Mesenchymal stem cell (in vitro differentiated cells and primary cell): ENCODE data around the gene ARHGEF17.

Experiments used
- DNase-seq: peaks from one replicate; pipeline ENCODE4 v3.0.0-alpha.2; 2013
- H2AFZ ChIP-seq: one replicate; pipeline ENCODE4 v1.6.1; 2013; ENCODE audit warnings: low read depth, mild to moderate bottlenecking, control low read depth, inconsistent platforms, low read length, moderate library complexity
- H2AK5ac ChIP-seq: 2 replicates; pipeline ENCODE4 v1.6.1; 2013; ENCODE audit warnings: low read length, moderate library complexity, mild to moderate bottlenecking, inconsistent platforms; ENCODE audit not compliant: severe bottlenecking
- H2BK120ac ChIP-seq: one replicate; pipeline ENCODE4 v1.6.1; 2013; ENCODE audit warnings: low read depth, mild to moderate bottlenecking, inconsistent platforms, low read length, moderate library complexity
- H2BK12ac ChIP-seq, 2 experiments: one replicate each; pipeline ENCODE4 v1.6.1; 2013; ENCODE audit warnings: inconsistent platforms in 2 of 2, low read length in 2 of 2, mild to moderate bottlenecking in 2 of 2, moderate library complexity in 2 of 2, control low read depth in 1 of 2
- H2BK15ac ChIP-seq: one replicate; pipeline ENCODE4 v1.6.1; 2013; ENCODE audit warnings: mild to moderate bottlenecking, low read depth, inconsistent platforms; ENCODE audit not compliant: poor library complexity, severe bottlenecking
- H2BK5ac ChIP-seq: 2 replicates; pipeline ENCODE4 v1.6.1; 2013; ENCODE audit warnings: low read depth, mild to moderate bottlenecking, low read length, control low read depth, inconsistent platforms; ENCODE audit not compliant: poor library complexity, severe bottlenecking
- H3K14ac ChIP-seq, 2 experiments: one replicate each; pipeline ENCODE4 v1.6.1; 2013; ENCODE audit warnings: inconsistent platforms in 2 of 2, low read length in 2 of 2, control low read depth in 1 of 2, mild to moderate bottlenecking in 1 of 2, moderate library complexity in 1 of 2
- H3K18ac ChIP-seq, 2 experiments: one replicate each; pipeline ENCODE4 v1.6.1; 2013; ENCODE audit warnings: inconsistent platforms in 2 of 2, low read length in 2 of 2, control low read depth in 1 of 2, low read depth in 1 of 2, mild to moderate bottlenecking in 1 of 2
- H3K23ac ChIP-seq, 2 experiments: one replicate each; pipeline ENCODE4 v1.6.1; 2013; ENCODE audit warnings: inconsistent platforms in 2 of 2, low read length in 2 of 2, mild to moderate bottlenecking in 2 of 2, moderate library complexity in 2 of 2, control low read depth in 1 of 2
- H3K27ac ChIP-seq: 2 replicates; pipeline ENCODE4 v1.5.1; 2013; ENCODE audit warnings: mild to moderate bottlenecking, moderate library complexity, low read length, control low read depth, inconsistent platforms; ENCODE audit not compliant: poor library complexity, severe bottlenecking
- H3K27me3 ChIP-seq, 2 experiments: 2 replicates each; pipeline versions ENCODE4 v1.6.1 to v1.7.0; 2013; ENCODE audit warnings: low read length in 2 of 2, mild to moderate bottlenecking in 2 of 2, moderate library complexity in 2 of 2, control low read depth in 1 of 2, inconsistent platforms in 1 of 2; ENCODE audit not compliant: control insufficient read depth in 1 of 2, insufficient read depth in 1 of 2
- H3K36me3 ChIP-seq, 2 experiments: 2 replicates each; pipeline versions ENCODE4 v1.6.1 to v1.7.0; 2013; ENCODE audit warnings: low read length in 2 of 2, control low read depth in 1 of 2, inconsistent platforms in 1 of 2, low read depth in 1 of 2, mild to moderate bottlenecking in 1 of 2; ENCODE audit not compliant: insufficient read depth in 2 of 2, control insufficient read depth in 1 of 2
- H3K4ac ChIP-seq, 2 experiments: one replicate each; pipeline ENCODE4 v1.6.1; 2013; ENCODE audit warnings: inconsistent platforms in 2 of 2, low read length in 2 of 2, mild to moderate bottlenecking in 2 of 2, moderate library complexity in 2 of 2, control low read depth in 1 of 2, low read depth in 1 of 2
- H3K4me1 ChIP-seq: 2 replicates; pipeline ENCODE4 v1.6.1; 2013; ENCODE audit warnings: low read depth, low read length, control low read depth; ENCODE audit not compliant: control insufficient read depth, insufficient read depth
- H3K4me2 ChIP-seq: 2 replicates; pipeline ENCODE4 v1.6.1; 2013; ENCODE audit warnings: low read length, mild to moderate bottlenecking, inconsistent platforms; ENCODE audit not compliant: poor library complexity, severe bottlenecking
- H3K4me3 ChIP-seq, 2 experiments: 2 replicates each; pipeline versions ENCODE4 v1.5.1 to v1.7.0; 2013; ENCODE audit warnings: low read length in 2 of 2, mild to moderate bottlenecking in 2 of 2, control low read depth in 1 of 2, low read depth in 1 of 2; ENCODE audit not compliant: insufficient read depth in 1 of 2
- H3K79me1 ChIP-seq: replicated peaks from 2 replicates; pipeline ENCODE4 v1.6.1; 2013; ENCODE audit warnings: mild to moderate bottlenecking, control low read depth, low read length, inconsistent platforms; ENCODE audit not compliant: poor library complexity, severe bottlenecking
- H3K9ac ChIP-seq: 2 replicates; pipeline ENCODE4 v1.7.0; 2013; ENCODE audit warnings: mild to moderate bottlenecking, low read length, moderate library complexity
- H3K9me3 ChIP-seq: 2 replicates; pipeline ENCODE4 v1.7.0; 2013; ENCODE audit warnings: mild to moderate bottlenecking, low read length; ENCODE audit not compliant: control insufficient read depth
- H4K8ac ChIP-seq: one replicate; pipeline ENCODE4 v1.6.1; 2013; ENCODE audit warnings: inconsistent platforms, mild to moderate bottlenecking, low read length, moderate library complexity
- H4K91ac ChIP-seq: one replicate; pipeline ENCODE4 v1.6.1; 2013; ENCODE audit warnings: mild to moderate bottlenecking, low read length, inconsistent platforms
- WGBS: methylation state at CpG from one replicate; pipeline ENCODE4 v1.1.7; 2013; ENCODE audit warnings: mixed read lengths; 5-methylcytosine and 5-hydroxymethylcytosine counted together

The ARHGEF17 gene

GRCh38 chr11:73281201-73281741 is 26.8 kb upstream of the ARHGEF17 start:
- Histone ChIP-seq H3K4me2 (no peak overlapping the region), H3K9me3 (no peaks in the 10 kb centered on the region), H3K79me1 (no peaks in the 10 kb centered on the region), H2AK5ac (no peak overlapping the region), H3K36me3 (no peaks in the 10 kb centered on the region), H3K4me1 (no peaks in the 10 kb centered on the region), H2BK12ac (no peak overlapping the region), H3K4ac (no peak overlapping the region), H3K27me3 (peaks cover 0 to 7% of the 10 kb centered on the region in 2 experiments), H4K91ac (no peak overlapping the region), H3K9ac (no peak overlapping the region), H3K23ac (no peak overlapping the region), H3K14ac (no peak overlapping the region), H4K8ac (no peak overlapping the region), H2BK15ac (no peak overlapping the region), H2BK120ac (no peak overlapping the region), H3K4me3 (no peak overlapping the region), H3K18ac (no peak overlapping the region), H3K27ac (no peak overlapping the region), H2AFZ (no peak overlapping the region), H2BK5ac (no peak overlapping the region)
- no peak for DNase-seq
- WGBS, result 100% methylated on average over 3 of the region's 3 CpGs

DNA sequence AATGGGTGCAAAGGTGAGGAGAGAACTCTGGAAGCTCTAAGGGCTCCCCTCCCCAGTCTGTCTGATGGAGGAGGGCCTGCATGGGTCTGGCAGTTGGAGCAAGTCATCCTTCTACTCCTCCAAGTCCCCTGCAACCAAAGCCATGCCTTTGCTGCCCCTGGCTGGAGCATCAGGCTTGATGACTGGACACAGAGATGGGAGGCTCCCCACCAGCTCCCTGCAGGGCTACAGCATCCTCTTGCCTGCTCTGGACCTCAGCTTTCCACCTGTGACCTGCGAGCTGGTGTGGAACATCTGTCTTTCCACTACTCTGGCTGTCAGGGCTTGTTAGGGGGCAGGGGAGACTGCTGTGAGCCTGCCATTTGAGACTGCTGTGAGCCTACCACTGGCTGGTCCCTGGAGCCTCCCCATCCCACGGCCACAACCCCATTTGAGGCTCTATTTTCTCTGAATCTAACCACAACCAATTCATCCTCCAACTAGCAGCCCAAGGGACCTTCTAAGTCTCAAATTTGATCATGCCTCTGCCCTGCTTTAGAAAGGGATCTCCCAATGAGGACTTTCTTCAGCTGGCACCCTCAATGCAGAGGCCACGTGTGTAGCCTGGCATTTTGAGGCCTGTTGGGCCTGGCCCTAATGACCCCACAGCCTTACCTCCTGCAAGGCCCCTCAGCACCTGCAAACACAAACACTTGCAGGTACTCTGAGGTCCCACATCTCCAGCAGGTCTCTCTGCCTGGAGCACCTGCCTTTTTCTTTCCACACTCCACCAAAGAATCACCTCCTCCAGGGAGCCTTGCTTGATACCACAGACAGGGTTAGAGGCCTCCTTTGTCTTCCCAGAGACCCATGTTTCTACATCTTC is 26.0 kb upstream of the ARHGEF17 start:
- Histone ChIP-seq H3K9me3 (no peaks in the 10 kb centered on the region), H4K8ac (no peak overlapping the region), H3K27me3 (peaks cover 0 to 7% of the 10 kb centered on the region in 2 experiments), H3K4me3 (no peak overlapping the region), H3K4me2 (no peak overlapping the region), H4K91ac (no peak overlapping the region), H2AFZ (no peak overlapping the region), H2BK15ac (no peak overlapping the region), H3K79me1 (no peaks in the 10 kb centered on the region), H2AK5ac (no peak overlapping the region), H3K4me1 (no peaks in the 10 kb centered on the region), H3K14ac (no peak overlapping the region), H3K23ac (no peak overlapping the region), H3K27ac (no peak overlapping the region), H3K18ac (no peak overlapping the region), H3K36me3 (no peaks in the 10 kb centered on the region), H3K4ac (no peak overlapping the region), H2BK5ac (no peak overlapping the region), H3K9ac (no peak overlapping the region), H2BK120ac (no peak overlapping the region), H2BK12ac (no peak overlapping the region)
- WGBS, result 82% methylated on average over 3 of the region's 3 CpGs
- DNase-seq, result no peak

- H3K36me3 ChIP-seq, result no peaks in the 10 kb centered on the region
- no peak overlapping the region for H2AFZ ChIP-seq
- H3K4me1 ChIP-seq, result peaks cover 1% of the 10 kb centered on the region
- no peak overlapping the region for H4K8ac ChIP-seq
- no peak overlapping the region for H3K18ac ChIP-seq
- H3K27me3 ChIP-seq, result peaks cover 0 to 7% of the 10 kb centered on the region in 2 experiments
- H3K4ac ChIP-seq, result no peak overlapping the region
- H2BK12ac ChIP-seq, result no peak overlapping the region
- H3K9ac ChIP-seq, result no peak overlapping the region
- no peak overlapping the region for H3K14ac ChIP-seq
- H3K9me3 ChIP-seq, result no peaks in the 10 kb centered on the region
- H3K4me2 ChIP-seq, result no peak overlapping the region
- H4K91ac ChIP-seq, result no peak overlapping the region
- no peak overlapping the region for H2AK5ac ChIP-seq
- H2BK15ac ChIP-seq, result no peak overlapping the region
- no peak overlapping the region for H3K4me3 ChIP-seq
- no peaks in the 10 kb centered on the region for H3K79me1 ChIP-seq
- WGBS, result 83% methylated on average over 10 of the region's 10 CpGs
- no peak for DNase-seq
- H2BK5ac ChIP-seq, result no peak overlapping the region
- no peak overlapping the region for H2BK120ac ChIP-seq
- no peak overlapping the region for H3K23ac ChIP-seq
- no peak overlapping the region for H3K27ac ChIP-seq
These were observed 24.6 kb upstream of the ARHGEF17 start for GRCh38 chr11:73283276-73284000.

DNA sequence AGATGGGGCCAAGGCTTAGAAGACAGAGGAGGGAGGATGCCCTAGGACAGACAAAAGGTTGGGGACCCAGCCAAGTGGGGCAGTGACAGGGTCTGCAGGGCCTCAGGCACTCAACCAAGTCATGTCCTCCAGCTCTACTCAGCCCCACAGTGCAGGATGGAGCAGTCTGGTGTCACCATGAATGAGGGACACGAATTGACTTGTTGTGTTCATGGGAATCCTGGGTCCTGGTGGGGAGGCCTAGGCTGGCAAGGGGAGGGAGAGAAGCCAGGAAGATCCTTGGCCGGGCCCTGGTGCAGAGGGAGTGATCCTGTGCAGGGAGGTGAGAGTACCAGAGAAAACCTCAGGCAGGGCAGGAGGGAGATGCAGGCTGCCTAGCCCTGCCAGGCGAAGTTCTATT is 24.0 kb upstream of the ARHGEF17 start:
- no peak overlapping the region for H2AFZ ChIP-seq
- no peak overlapping the region for H3K9ac ChIP-seq
- H3K9me3 ChIP-seq, result no peaks in the 10 kb centered on the region
- no peak overlapping the region for H3K23ac ChIP-seq
- H3K4me2 ChIP-seq, result no peak overlapping the region
- H2BK15ac ChIP-seq, result no peak overlapping the region
- H3K4me3 ChIP-seq, result no peak overlapping the region
- H4K91ac ChIP-seq, result no peak overlapping the region
- DNase-seq, result no peak
- no peak overlapping the region for H3K27ac ChIP-seq
- H2BK12ac ChIP-seq, result no peak overlapping the region
- H3K27me3 ChIP-seq, result peaks cover 0 to 7% of the 10 kb centered on the region in 2 experiments
- H2BK120ac ChIP-seq, result no peak overlapping the region
- H2BK5ac ChIP-seq, result no peak overlapping the region
- no peak overlapping the region for H2AK5ac ChIP-seq
- 80% methylated on average over 3 of the region's 3 CpGs for WGBS
- H3K14ac ChIP-seq, result no peak overlapping the region
- no peaks in the 10 kb centered on the region for H3K79me1 ChIP-seq
- H4K8ac ChIP-seq, result no peak overlapping the region
- peaks cover 8% of the 10 kb centered on the region for H3K4me1 ChIP-seq
- no peak overlapping the region for H3K18ac ChIP-seq
- H3K36me3 ChIP-seq, result no peaks in the 10 kb centered on the region
- H3K4ac ChIP-seq, result no peak overlapping the region
